ENCODE results near the gene GLRA3. TPM values are rescaled to one million over a fixed set of nuclear protein-coding genes. Genes with fewer than 3 reads are reported as not detected.
A peak's percentile ranks its signal among the peaks of the same experiment; 100 is the strongest.

Gene GLRA3
- total and polyA plus RNA-seq, 10 of the 15 experiments (the other 5 are each of a cell fraction or from before 2014, with no cell fraction given), result not detected

- SMC1A ChIA-PET (ENCODE audit: uncharacterized antibody, unreplicated experiment), result no interaction called here
- POLR2A ChIA-PET, result no interaction called here
- in situ Hi-C loops (cut with MboI), result no loop called here
- FAIRE-seq, result no peak
- RAD21 ChIA-PET (ENCODE audit: unreplicated experiment), result no interaction called here
- no peaks in the 10 kb centered on the region for H3K9me3 ChIP-seq (replicated peaks; ENCODE audit: control insufficient read depth, insufficient read depth, low read length)
- WGBS (ENCODE audit: insufficient coverage, insufficient replicate concordance, low lambda C conversion rate, missing lambda C conversion rate), result 22% methylated on average over 3 of the region's 3 CpGs
- BruUV-seq (replicated peaks), result no TSS peak
- H3K36me3 ChIP-seq (ENCODE audit: control insufficient read depth in 2 of 2, insufficient read depth in 2 of 2, low read length in 1 of 2), result no peaks in the 10 kb centered on the region
- ATAC-seq, result no peak
- no peaks in the 10 kb centered on the region for H4K20me1 ChIP-seq (ENCODE audit: control insufficient read depth, insufficient read depth)
- H3K4me3 ChIP-seq, result no peak overlapping the region
- CTCF ChIA-PET, result no interaction called here
- no peak overlapping the region for H3K27ac ChIP-seq (ENCODE audit: control insufficient read depth, insufficient read depth)
- no peak for DNase-seq (ENCODE audit: low read depth, low spot score)
- H3K4me2 ChIP-seq (ENCODE audit: control insufficient read depth, insufficient read depth), result no peak overlapping the region
- H3K9ac ChIP-seq (ENCODE audit: control insufficient read depth, insufficient read depth, low read length), result no peak overlapping the region
- no peak overlapping the region for H2AFZ ChIP-seq (ENCODE audit: control insufficient read depth, low read depth, low read length)
- no peak for TF ChIP-seq RBBP5 (conservative IDR thresholded peaks at IDR 0.05)
- no peaks in the 10 kb centered on the region for H3K27me3 ChIP-seq (replicated peaks in 1 of 2; ENCODE audit: control insufficient read depth in 2 of 2, insufficient read depth in 2 of 2, low read length in 1 of 2)
- H3K4me1 ChIP-seq (ENCODE audit: control insufficient read depth, insufficient read depth, low read length), result no peaks in the 10 kb centered on the region
- H3K79me2 ChIP-seq (ENCODE audit: control insufficient read depth, insufficient read depth, low read length), result no peaks in the 10 kb centered on the region
- intact Hi-C loops (cut with micrococcal nuclease; ENCODE audit: unreplicated experiment), result no loop called here
Observed at GRCh38 chr4:174592256-174592984, 236.6 kb downstream of the GLRA3 start.

- no peak overlapping the region for H3K9ac ChIP-seq (ENCODE audit: control insufficient read depth, insufficient read depth, low read length)
- H3K4me3 ChIP-seq, result no peak overlapping the region
- no peaks in the 10 kb centered on the region for H3K9me3 ChIP-seq (replicated peaks; ENCODE audit: control insufficient read depth, insufficient read depth, low read length)
- FAIRE-seq (no peak), ATAC-seq (peak; percentile 94), DNase-seq (ENCODE audit: low read depth, low spot score) (no peak)
- no peaks in the 10 kb centered on the region for H3K79me2 ChIP-seq (ENCODE audit: control insufficient read depth, insufficient read depth, low read length)
- BruUV-seq (replicated peaks), result no TSS peak
- H3K36me3 ChIP-seq (ENCODE audit: control insufficient read depth in 2 of 2, insufficient read depth in 2 of 2, low read length in 1 of 2), result no peaks in the 10 kb centered on the region
- POLR2A ChIA-PET, result no interaction called here
- H3K4me2 ChIP-seq (ENCODE audit: control insufficient read depth, insufficient read depth), result no peak overlapping the region
- H3K27ac ChIP-seq (ENCODE audit: control insufficient read depth, insufficient read depth), result no peak overlapping the region
- SMC1A ChIA-PET (ENCODE audit: uncharacterized antibody, unreplicated experiment), result no interaction called here
- in situ Hi-C loops (cut with MboI), result no loop called here
- no peaks in the 10 kb centered on the region for H4K20me1 ChIP-seq (ENCODE audit: control insufficient read depth, insufficient read depth)
- no peaks in the 10 kb centered on the region for H3K4me1 ChIP-seq (ENCODE audit: control insufficient read depth, insufficient read depth, low read length)
- no peaks in the 10 kb centered on the region for H3K27me3 ChIP-seq (replicated peaks in 1 of 2; ENCODE audit: control insufficient read depth in 2 of 2, insufficient read depth in 2 of 2, low read length in 1 of 2)
- no peak overlapping the region for H2AFZ ChIP-seq (ENCODE audit: control insufficient read depth, low read depth, low read length)
- RAD21 ChIA-PET (ENCODE audit: unreplicated experiment), result no interaction called here
- intact Hi-C loops (cut with micrococcal nuclease; ENCODE audit: unreplicated experiment), result loop anchor here (1.0 kb wide), 1 partner anchor 53 kb away; no protein-coding TSS in a partner anchor
- WGBS (ENCODE audit: insufficient coverage, insufficient replicate concordance, low lambda C conversion rate, missing lambda C conversion rate), result 8% methylated on average over 5 of the region's 5 CpGs
- CTCF ChIA-PET, result interaction anchor here (1.4 kb wide), 1 partner anchor 17 kb away, joined by 3 read pairs; no protein-coding TSS in a partner anchor
- TF ChIP-seq SRF (IDR thresholded peaks at IDR 0.05; ENCODE audit: low read depth in 2 of 2, low read length in 2 of 2), result no peak
- no peak for TF ChIP-seq CHD1 (IDR thresholded peaks at IDR 0.05; ENCODE audit: low read depth, low read length)
- TF ChIP-seq REST (IDR thresholded peaks at IDR 0.05; ENCODE audit: low read depth, low read length), result no peak
- no peak for TF ChIP-seq E2F4 (IDR thresholded peaks at IDR 0.05; ENCODE audit: low read depth, low read length)
- no peak for TF ChIP-seq LARP7 (IDR thresholded peaks at IDR 0.05)
- no peak for TF ChIP-seq SIN3A (IDR thresholded peaks at IDR 0.05; ENCODE audit: low read depth, low read length)
Observed at GRCh38 chr4:174591243-174592021, 237.6 kb downstream of the GLRA3 start.
